ENCODE measurements around the gene KRT31. TPM values are rescaled to one million over a fixed set of nuclear protein-coding genes. Genes with fewer than 3 reads are reported as not detected.
"Not testable (repeated sequence)": the region's sequence is repeated elsewhere in the genome, so short reads cannot be mapped to it uniquely, and the experiment has no call there.

KRT31 gene
- total RNA-seq, 2 donors from 2014 or later, result not detected

- Mint-ChIP-seq H3K4me1 (no peaks in the 10 kb centered on the region), H3K4me3 (no peak overlapping the region), H3K27me3 (ENCODE audit: insufficient read depth) (no peaks in the 10 kb centered on the region), H3K27ac (no peak overlapping the region), H3K36me3 (ENCODE audit: low read depth) (no peaks in the 10 kb centered on the region), H3K9me3 (no peaks in the 10 kb centered on the region)
- TF ChIP-seq CTCF (conservative IDR thresholded peaks at IDR 0.05), result no peak
- no peak overlapping the region for H3K4me3 ChIP-seq (ENCODE audit: low read length)
- DNase-seq, result peak; percentile 31
- no peak overlapping the region for H3K9ac ChIP-seq (ENCODE audit: extremely low read depth, low read length, poor library complexity, severe bottlenecking)
- no peaks in the 10 kb centered on the region for H3K4me1 ChIP-seq (ENCODE audit: control insufficient read depth, insufficient read depth, low read length)
- H3K27me3 ChIP-seq (ENCODE audit: control insufficient read depth, insufficient read depth, low read length, poor library complexity, severe bottlenecking), result no peaks in the 10 kb centered on the region
- no peaks in the 10 kb centered on the region for H3K36me3 ChIP-seq (ENCODE audit: control insufficient read depth, insufficient read depth, low read length)
- 93 to 95% methylated on average over 7 of the region's 7 CpGs for WGBS, 2 experiments (ENCODE audit: insufficient coverage in 1 of 2, insufficient read length in 1 of 2)
- H3K9me3 ChIP-seq (ENCODE audit: control insufficient read depth, low read length), result no peaks in the 10 kb centered on the region
- H3K27ac ChIP-seq (ENCODE audit: low read depth, low read length), result no peak overlapping the region
Measured at GRCh38 chr17:41396340-41396739, 1.1 kb downstream of the KRT31 start.

GRCh38 chr17:41395611-41396010, 1.8 kb downstream of the KRT31 start:
- no peak overlapping the region for H3K9ac ChIP-seq (ENCODE audit: extremely low read depth, low read length, poor library complexity, severe bottlenecking)
- H3K27ac ChIP-seq (ENCODE audit: low read depth, low read length), result no peak overlapping the region
- no peak for TF ChIP-seq CTCF (conservative IDR thresholded peaks at IDR 0.05)
- no peaks in the 10 kb centered on the region for H3K27me3 ChIP-seq (ENCODE audit: control insufficient read depth, insufficient read depth, low read length, poor library complexity, severe bottlenecking)
- Mint-ChIP-seq H3K27me3 (ENCODE audit: insufficient read depth) (no peaks in the 10 kb centered on the region), H3K36me3 (ENCODE audit: low read depth) (no peaks in the 10 kb centered on the region), H3K27ac (no peak overlapping the region), H3K4me1 (no peaks in the 10 kb centered on the region), H3K9me3 (no peaks in the 10 kb centered on the region), H3K4me3 (no peak overlapping the region)
- no peaks in the 10 kb centered on the region for H3K36me3 ChIP-seq (ENCODE audit: control insufficient read depth, insufficient read depth, low read length)
- 85 to 90% methylated on average over 1 of the region's 1 CpG for WGBS, 2 experiments (ENCODE audit: insufficient coverage in 1 of 2, insufficient read length in 1 of 2)
- no peaks in the 10 kb centered on the region for H3K9me3 ChIP-seq (ENCODE audit: control insufficient read depth, low read length)
- H3K4me1 ChIP-seq (ENCODE audit: control insufficient read depth, insufficient read depth, low read length), result no peaks in the 10 kb centered on the region
- no peak overlapping the region for H3K4me3 ChIP-seq (ENCODE audit: low read length)
- DNase-seq, result no peak

- 94 to 100% methylated on average over 2 to 12 of the region's 12 CpGs for WGBS, 2 experiments (ENCODE audit: insufficient coverage in 1 of 2, insufficient read length in 1 of 2)
- H3K27me3 ChIP-seq (ENCODE audit: control insufficient read depth, insufficient read depth, low read length, poor library complexity, severe bottlenecking); H3K4me3 Mint-ChIP-seq; H3K4me1 ChIP-seq (ENCODE audit: control insufficient read depth, insufficient read depth, low read length); H3K27ac Mint-ChIP-seq; H3K9me3 ChIP-seq (ENCODE audit: control insufficient read depth, low read length); H3K4me1 Mint-ChIP-seq; H3K4me3 ChIP-seq (ENCODE audit: low read length); H3K27ac ChIP-seq (ENCODE audit: low read depth, low read length); H3K9me3 Mint-ChIP-seq; H3K36me3 Mint-ChIP-seq (ENCODE audit: low read depth); H3K27me3 Mint-ChIP-seq (ENCODE audit: insufficient read depth); H3K9ac ChIP-seq (ENCODE audit: extremely low read depth, low read length, poor library complexity, severe bottlenecking); H3K36me3 ChIP-seq (ENCODE audit: control insufficient read depth, insufficient read depth, low read length): not testable (repeated sequence)
- peak; percentile 13 for DNase-seq
Measured at GRCh38 chr17:41395044-41395443, 2.4 kb downstream of the KRT31 start.

Measured in endodermal cell (in vitro differentiated cells).